Testis (tissue), 2 donors: ENCODE measurements around the gene CHCHD6.

ENCODE experiments used
- POLR2A ChIP-seq: fragments of 450-650 bp; IDR thresholded peaks from one replicate; pipeline ENCODE4 v1.6.1; 2017; ENCODE audit warnings: antibody characterized with exemption, mild to moderate bottlenecking, moderate library complexity
- TF ChIP-seq, protein P1 (sequence below), 3 experiments: fragments of 450-650 bp in 2 of 3; fragments of 200-600 bp in 1 of 3; sonication (generic) in 1 of 3; IDR thresholded peaks; one replicate each; pipeline ENCODE4 v1.5.1; 2016 to 2019; ENCODE audit warnings: antibody characterized with exemption in 3 of 3, mild to moderate bottlenecking in 2 of 3, moderate library complexity in 1 of 3

DNA sequence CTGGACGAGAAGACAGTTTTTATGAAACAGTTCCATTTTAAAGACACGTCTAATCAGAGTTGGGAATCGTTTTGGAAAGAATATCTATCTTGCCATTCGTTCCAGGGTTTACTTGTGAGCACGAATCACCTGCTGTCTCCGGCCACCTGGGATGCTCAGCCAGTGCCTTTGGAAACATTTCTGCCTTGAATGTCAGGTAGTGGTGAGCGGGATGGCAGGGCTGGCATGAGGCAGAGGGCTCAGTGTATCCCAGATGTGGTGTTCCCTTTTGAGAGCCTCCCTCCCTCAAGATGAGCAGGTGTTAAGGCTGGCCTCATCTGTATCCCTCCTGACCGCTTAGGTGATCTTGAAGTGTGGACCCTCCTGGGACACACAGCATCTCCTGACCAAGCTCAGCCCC lies 231.0 kb downstream of the CHCHD6 start:
- TF ChIP-seq, protein P1, sequence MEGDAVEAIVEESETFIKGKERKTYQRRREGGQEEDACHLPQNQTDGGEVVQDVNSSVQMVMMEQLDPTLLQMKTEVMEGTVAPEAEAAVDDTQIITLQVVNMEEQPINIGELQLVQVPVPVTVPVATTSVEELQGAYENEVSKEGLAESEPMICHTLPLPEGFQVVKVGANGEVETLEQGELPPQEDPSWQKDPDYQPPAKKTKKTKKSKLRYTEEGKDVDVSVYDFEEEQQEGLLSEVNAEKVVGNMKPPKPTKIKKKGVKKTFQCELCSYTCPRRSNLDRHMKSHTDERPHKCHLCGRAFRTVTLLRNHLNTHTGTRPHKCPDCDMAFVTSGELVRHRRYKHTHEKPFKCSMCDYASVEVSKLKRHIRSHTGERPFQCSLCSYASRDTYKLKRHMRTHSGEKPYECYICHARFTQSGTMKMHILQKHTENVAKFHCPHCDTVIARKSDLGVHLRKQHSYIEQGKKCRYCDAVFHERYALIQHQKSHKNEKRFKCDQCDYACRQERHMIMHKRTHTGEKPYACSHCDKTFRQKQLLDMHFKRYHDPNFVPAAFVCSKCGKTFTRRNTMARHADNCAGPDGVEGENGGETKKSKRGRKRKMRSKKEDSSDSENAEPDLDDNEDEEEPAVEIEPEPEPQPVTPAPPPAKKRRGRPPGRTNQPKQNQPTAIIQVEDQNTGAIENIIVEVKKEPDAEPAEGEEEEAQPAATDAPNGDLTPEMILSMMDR (IDR thresholded peaks at IDR 0.05) = no peak
- TF ChIP-seq POLR2A = no peak
